Measurements from ENCODE around the gene RPL12.

Gene RPL12

GRCh38 chr9:127402401-127403090, 48.7 kb downstream of the RPL12 start:
- no peak for DNase-seq

- DNase-seq, result no peak
These were observed 51.4 kb downstream of the RPL12 start for GRCh38 chr9:127399736-127400269.

GRCh38 chr9:127398715-127399400, 52.3 kb downstream of the RPL12 start:
- no peak for DNase-seq

GRCh38 chr9:127398275-127398647, 52.9 kb downstream of the RPL12 start:
- no peak for DNase-seq
